Hepatocyte (in vitro differentiated cells): Measurements from ENCODE around the gene SLCO2B1. TPM values are rescaled to one million over a fixed set of nuclear protein-coding genes. Genes with fewer than 3 reads are reported as not detected.

Source experiments
- DNase-seq: peaks from one replicate; pipeline ENCODE4 v3.0.0-alpha.2; 2016; ENCODE audit warnings: low spot score
- H2AFZ ChIP-seq: fragments of 200-600 bp; sonication (generic); 2 replicates; pipeline ENCODE4 v1.6.0; 2016; ENCODE audit warnings: antibody characterized with exemption, mild to moderate bottlenecking
- H3K27ac ChIP-seq: fragments of 200-600 bp; sonication (generic); 2 replicates; pipeline ENCODE4 v1.5.1; 2016; ENCODE audit warnings: mild to moderate bottlenecking
- H3K27me3 ChIP-seq: fragments of 200-600 bp; sonication (generic); 2 replicates; pipeline ENCODE4 v1.6.1; 2016
- H3K36me3 ChIP-seq: fragments of 200-600 bp; sonication (generic); replicated peaks from 2 replicates; pipeline ENCODE4 v1.5.1; 2016; ENCODE audit warnings: low read depth; ENCODE audit not compliant: insufficient read depth
- H3K4me1 ChIP-seq: fragments of 200-600 bp; sonication (generic); 2 replicates; pipeline ENCODE4 v1.5.1; 2016; ENCODE audit warnings: mild to moderate bottlenecking, moderate library complexity; ENCODE audit not compliant: insufficient read depth
- H3K4me2 ChIP-seq: fragments of 200-600 bp; sonication (generic); 2 replicates; pipeline ENCODE4 v1.6.0; 2016
- H3K4me3 ChIP-seq: fragments of 200-600 bp; sonication (generic); 2 replicates; pipeline ENCODE4 v1.5.1; 2016; ENCODE audit warnings: mild to moderate bottlenecking
- H3K79me2 ChIP-seq: fragments of 200-600 bp; sonication (generic); 2 replicates; pipeline ENCODE4 v1.6.0; 2017; ENCODE audit warnings: mild to moderate bottlenecking
- H3K9me2 ChIP-seq: fragments of 200-600 bp; sonication (generic); replicated peaks from 2 replicates; pipeline ENCODE4 v1.6.0; 2017; ENCODE audit warnings: mild to moderate bottlenecking; ENCODE audit not compliant: insufficient read depth
- H3K9me3 ChIP-seq: fragments of 200-600 bp; sonication (generic); 2 replicates; pipeline ENCODE4 v1.5.1; 2016; ENCODE audit warnings: low read depth, mild to moderate bottlenecking
- H4K20me1 ChIP-seq: fragments of 200-600 bp; sonication (generic); 2 replicates; pipeline ENCODE4 v1.6.0; 2016; ENCODE audit warnings: mild to moderate bottlenecking; ENCODE audit not compliant: insufficient read depth, poor library complexity, severe bottlenecking
- CTCF ChIP-seq: fragments of 200-600 bp; sonication (generic); IDR thresholded peaks from 2 replicates; pipeline ENCODE4 v1.5.1; 2016; ENCODE audit warnings: antibody characterized with exemption, mild to moderate bottlenecking; ENCODE audit not compliant: poor library complexity
- EZH2 ChIP-seq: fragments of 200-600 bp; sonication (generic); IDR thresholded peaks from 2 replicates; pipeline ENCODE4 v1.6.1; 2016; ENCODE audit warnings: antibody characterized with exemption, mild to moderate bottlenecking, borderline replicate concordance
- EZH2phosphoT487 ChIP-seq: fragments of 200-600 bp; sonication (generic); IDR thresholded peaks from one replicate; pipeline ENCODE4 v1.6.1; 2018; ENCODE audit warnings: antibody characterized with exemption, mild to moderate bottlenecking, low read depth, moderate library complexity; ENCODE audit not compliant: unreplicated experiment, severe bottlenecking
- WGBS: methylation state at CpG from one replicate; pipeline ENCODE4 v1.1.6; 2016; ENCODE audit warnings: low lambda C conversion rate; ENCODE audit errors: missing lambda C conversion rate; 5-methylcytosine and 5-hydroxymethylcytosine counted together
- polyA plus RNA-seq: library from polyadenylated mRNA; unstranded; fragments of >200 nt; fragmentation: Nextera tagmentation; extraction: Ambion mirVana; gene quantifications from 2 replicates; pipeline ENCODE4 v1.2.1, GENCODE V29; 2016
- total RNA-seq: library from RNA; depleted of rRNA; stranded (reverse); fragments of >200 nt; gene quantifications from 2 replicates; pipeline ENCODE4 v1.2.3, GENCODE V29; 2014

The SLCO2B1 gene
- total and polyA plus RNA-seq, 2 experiments from 2014 or later: 51.6 to 79.2 TPM

DNA sequence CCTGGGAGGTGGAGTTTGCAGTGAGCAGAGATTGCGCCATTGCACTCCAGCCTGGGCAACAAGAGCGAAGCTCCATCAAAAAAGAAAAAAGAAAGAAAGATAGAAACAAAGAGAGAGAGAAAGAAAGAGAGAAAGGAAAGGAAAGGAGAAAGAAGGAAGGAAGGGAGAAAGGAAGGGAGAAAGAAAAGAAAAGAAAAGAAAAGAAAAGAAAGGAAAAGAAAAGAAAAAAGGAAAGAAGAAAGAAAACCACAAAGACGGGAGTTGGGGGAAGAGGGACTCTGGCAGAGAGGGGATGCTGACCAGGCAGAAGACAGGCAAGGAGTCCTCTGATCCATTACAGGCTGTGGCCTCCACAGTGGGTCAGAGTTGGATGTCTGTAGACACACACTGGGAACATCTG is 18.8 kb upstream of the SLCO2B1 start:
- Histone ChIP-seq H3K9me2 (no peaks in the 10 kb centered on the region), H3K4me3 (no peak overlapping the region), H3K9me3 (no peaks in the 10 kb centered on the region), H3K27me3 (peaks cover under 1% of the 10 kb centered on the region), H3K4me2 (no peak overlapping the region), H3K4me1 (no peaks in the 10 kb centered on the region), H4K20me1 (no peaks in the 10 kb centered on the region), H3K36me3 (no peaks in the 10 kb centered on the region), H3K27ac (no peak overlapping the region), H2AFZ (no peak overlapping the region), H3K79me2 (no peaks in the 10 kb centered on the region)
- WGBS: 94% methylated on average over 3 of the region's 3 CpGs
- TF ChIP-seq CTCF: no peak
- no peak for TF ChIP-seq EZH2phosphoT487
- TF ChIP-seq EZH2: no peak
- DNase-seq: no peak

DNA sequence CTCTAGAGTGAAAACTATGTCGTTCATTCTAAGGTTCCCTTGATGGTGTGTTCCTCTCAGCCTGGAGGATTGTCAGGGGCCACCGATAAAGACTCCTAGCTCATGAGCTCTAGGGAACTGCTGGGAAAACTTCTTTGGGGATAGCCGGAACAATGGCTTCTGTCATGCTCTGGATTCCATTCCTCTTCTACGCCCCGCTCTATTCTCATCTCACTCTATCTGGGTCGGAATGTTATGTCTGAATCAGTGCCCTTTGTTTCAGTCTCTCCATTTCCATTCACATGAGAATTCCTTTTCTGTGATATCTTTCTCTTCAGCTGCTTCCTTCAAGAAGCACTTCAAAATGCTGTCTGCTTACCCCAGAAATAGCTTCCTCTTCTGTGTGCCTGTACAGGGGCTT is 16.9 kb upstream of the SLCO2B1 start:
- DNase-seq: no peak
- no peak overlapping the region for H3K4me3 ChIP-seq
- no peak for TF ChIP-seq EZH2
- TF ChIP-seq CTCF: no peak
- no peak for TF ChIP-seq EZH2phosphoT487
- peaks cover 10% of the 10 kb centered on the region for H3K27me3 ChIP-seq
- no peaks in the 10 kb centered on the region for H3K9me3 ChIP-seq
- H4K20me1 ChIP-seq: no peaks in the 10 kb centered on the region
- no peaks in the 10 kb centered on the region for H3K4me1 ChIP-seq
- H3K79me2 ChIP-seq: no peaks in the 10 kb centered on the region
- H3K9me2 ChIP-seq: no peaks in the 10 kb centered on the region
- H3K36me3 ChIP-seq: no peaks in the 10 kb centered on the region
- no peak overlapping the region for H3K4me2 ChIP-seq
- no peak overlapping the region for H2AFZ ChIP-seq
- no peak overlapping the region for H3K27ac ChIP-seq
- WGBS: 75% methylated on average over 6 of the region's 6 CpGs

GRCh38 chr11:75135021-75135650 is 15.8 kb upstream of the SLCO2B1 start:
- 77% methylated on average over 5 of the region's 5 CpGs for WGBS

More at GRCh38 chr11:75135021-75135650, 15.8 kb upstream of the SLCO2B1 start:
- H3K27me3 ChIP-seq: peaks cover 10% of the 10 kb centered on the region
- no peaks in the 10 kb centered on the region for H3K79me2 ChIP-seq
- H3K4me2 ChIP-seq: no peak overlapping the region
- H2AFZ ChIP-seq: no peak overlapping the region
- H3K9me3 ChIP-seq: no peaks in the 10 kb centered on the region
- no peak overlapping the region for H3K4me3 ChIP-seq
- H3K4me1 ChIP-seq: no peaks in the 10 kb centered on the region
- no peaks in the 10 kb centered on the region for H3K36me3 ChIP-seq
- no peak for TF ChIP-seq EZH2
- TF ChIP-seq EZH2phosphoT487: no peak
- no peak for TF ChIP-seq CTCF
- H4K20me1 ChIP-seq: no peaks in the 10 kb centered on the region
- H3K27ac ChIP-seq: no peak overlapping the region
- H3K9me2 ChIP-seq: no peaks in the 10 kb centered on the region
- no peak for DNase-seq
